Type B pancreatic cell (in vitro differentiated cells): ENCODE results near the gene NDUFS6. TPM values are rescaled to one million over a fixed set of nuclear protein-coding genes. Genes with fewer than 3 reads are reported as not detected.

Source experiments
- DNase-seq: peaks from one replicate; pipeline ENCODE4 v3.0.0; 2021; ENCODE audit warnings: mixed read lengths; ENCODE audit not compliant: unreplicated experiment; ENCODE audit errors: extremely low spot score
- H3K27ac Mint-ChIP-seq: 2 replicates; pipeline ENCODE4 v1.8.0; 2021; ENCODE audit warnings: mild to moderate bottlenecking, mixed read lengths
- H3K27me3 Mint-ChIP-seq: 2 replicates; pipeline ENCODE4 v1.8.0; 2021; ENCODE audit warnings: mixed read lengths
- H3K36me3 Mint-ChIP-seq: 2 replicates; pipeline ENCODE4 v1.8.0; 2021; ENCODE audit warnings: mixed read lengths
- H3K4me1 Mint-ChIP-seq: one replicate; pipeline ENCODE4 v1.8.0; 2021; ENCODE audit warnings: mixed read lengths; ENCODE audit not compliant: unreplicated experiment
- H3K4me3 Mint-ChIP-seq: 2 replicates; pipeline ENCODE4 v1.8.0; 2021; ENCODE audit warnings: mild to moderate bottlenecking, mixed read lengths
- H3K9me3 Mint-ChIP-seq: 2 replicates; pipeline ENCODE4 v1.8.0; 2021; ENCODE audit warnings: mixed read lengths
- total RNA-seq: library from RNA; stranded (reverse); gene quantifications from 2 replicates; pipeline ENCODE4 v1.2.1, GENCODE V29; 2021; ENCODE audit warnings: low replicate concordance
- TF ChIP-seq, protein P1 (sequence below): fragments of 200-600 bp; sonication (generic); conservative IDR thresholded peaks from 2 replicates; pipeline ENCODE4 v1.5.0; 2021; ENCODE audit warnings: antibody characterized with exemption, mild to moderate bottlenecking

Gene NDUFS6
- total RNA-seq, 1 donor from 2014 or later = 37.7 TPM

GRCh38 chr5:1834022-1834551, 32.9 kb downstream of the NDUFS6 start:
- no peak overlapping the region for H3K4me3 Mint-ChIP-seq
- TF ChIP-seq, protein P1, sequence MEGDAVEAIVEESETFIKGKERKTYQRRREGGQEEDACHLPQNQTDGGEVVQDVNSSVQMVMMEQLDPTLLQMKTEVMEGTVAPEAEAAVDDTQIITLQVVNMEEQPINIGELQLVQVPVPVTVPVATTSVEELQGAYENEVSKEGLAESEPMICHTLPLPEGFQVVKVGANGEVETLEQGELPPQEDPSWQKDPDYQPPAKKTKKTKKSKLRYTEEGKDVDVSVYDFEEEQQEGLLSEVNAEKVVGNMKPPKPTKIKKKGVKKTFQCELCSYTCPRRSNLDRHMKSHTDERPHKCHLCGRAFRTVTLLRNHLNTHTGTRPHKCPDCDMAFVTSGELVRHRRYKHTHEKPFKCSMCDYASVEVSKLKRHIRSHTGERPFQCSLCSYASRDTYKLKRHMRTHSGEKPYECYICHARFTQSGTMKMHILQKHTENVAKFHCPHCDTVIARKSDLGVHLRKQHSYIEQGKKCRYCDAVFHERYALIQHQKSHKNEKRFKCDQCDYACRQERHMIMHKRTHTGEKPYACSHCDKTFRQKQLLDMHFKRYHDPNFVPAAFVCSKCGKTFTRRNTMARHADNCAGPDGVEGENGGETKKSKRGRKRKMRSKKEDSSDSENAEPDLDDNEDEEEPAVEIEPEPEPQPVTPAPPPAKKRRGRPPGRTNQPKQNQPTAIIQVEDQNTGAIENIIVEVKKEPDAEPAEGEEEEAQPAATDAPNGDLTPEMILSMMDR = no peak
- H3K27ac Mint-ChIP-seq = no peak overlapping the region
- peaks cover 8% of the 10 kb centered on the region for H3K4me1 Mint-ChIP-seq
- no peak for DNase-seq
- H3K9me3 Mint-ChIP-seq = no peaks in the 10 kb centered on the region
- H3K36me3 Mint-ChIP-seq = no peaks in the 10 kb centered on the region
- peaks cover 41% of the 10 kb centered on the region for H3K27me3 Mint-ChIP-seq

DNA sequence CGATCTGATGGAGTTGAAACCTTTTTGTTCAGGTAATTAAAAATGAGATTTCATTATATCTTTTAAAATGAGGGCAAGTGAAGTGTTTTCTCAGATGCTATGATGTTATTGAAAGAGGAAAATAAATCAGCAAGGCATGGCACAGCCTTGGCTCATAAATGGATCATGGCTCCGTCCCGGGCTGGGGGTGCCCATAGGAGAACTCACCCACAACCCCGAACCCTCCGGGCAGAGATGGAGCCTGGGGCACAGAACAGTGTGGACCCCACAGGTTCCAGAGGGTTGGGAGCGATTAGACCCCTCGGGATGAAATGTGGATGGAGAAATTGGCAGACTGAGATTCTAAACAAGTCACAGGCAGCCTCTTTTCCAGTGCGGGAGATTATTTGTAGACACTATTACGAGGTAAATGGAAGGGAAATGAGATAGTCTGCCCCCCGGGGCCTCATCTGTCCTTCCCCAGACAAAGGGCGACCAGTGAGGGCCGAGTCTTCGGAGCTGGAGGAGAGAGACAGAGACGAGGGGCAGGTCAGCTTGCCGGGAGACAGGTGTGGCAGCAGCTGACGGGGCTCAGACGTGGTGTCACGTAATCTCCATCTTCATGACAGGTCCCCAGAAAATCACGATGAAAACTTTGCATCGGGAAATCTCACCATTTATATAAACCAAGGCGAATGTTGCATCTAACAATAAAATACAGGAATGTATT, 33.7 kb downstream of the NDUFS6 start:
- Mint-ChIP-seq H3K9me3 (no peaks in the 10 kb centered on the region), H3K36me3 (no peaks in the 10 kb centered on the region), H3K4me3 (no peak overlapping the region), H3K27me3 (peaks cover 46% of the 10 kb centered on the region), H3K27ac (no peak overlapping the region), H3K4me1 (peaks cover 8% of the 10 kb centered on the region)
- no peak for DNase-seq
- TF ChIP-seq, protein P1 = no peak

- TF ChIP-seq, protein P1 = no peak
- Mint-ChIP-seq H3K36me3 (no peaks in the 10 kb centered on the region), H3K9me3 (no peaks in the 10 kb centered on the region), H3K27ac (no peak overlapping the region), H3K4me3 (no peak overlapping the region), H3K27me3 (peaks cover 47% of the 10 kb centered on the region), H3K4me1 (peaks cover 8% of the 10 kb centered on the region)
- DNase-seq = no peak
Measured at GRCh38 chr5:1835431-1835830, 34.2 kb downstream of the NDUFS6 start.

DNA sequence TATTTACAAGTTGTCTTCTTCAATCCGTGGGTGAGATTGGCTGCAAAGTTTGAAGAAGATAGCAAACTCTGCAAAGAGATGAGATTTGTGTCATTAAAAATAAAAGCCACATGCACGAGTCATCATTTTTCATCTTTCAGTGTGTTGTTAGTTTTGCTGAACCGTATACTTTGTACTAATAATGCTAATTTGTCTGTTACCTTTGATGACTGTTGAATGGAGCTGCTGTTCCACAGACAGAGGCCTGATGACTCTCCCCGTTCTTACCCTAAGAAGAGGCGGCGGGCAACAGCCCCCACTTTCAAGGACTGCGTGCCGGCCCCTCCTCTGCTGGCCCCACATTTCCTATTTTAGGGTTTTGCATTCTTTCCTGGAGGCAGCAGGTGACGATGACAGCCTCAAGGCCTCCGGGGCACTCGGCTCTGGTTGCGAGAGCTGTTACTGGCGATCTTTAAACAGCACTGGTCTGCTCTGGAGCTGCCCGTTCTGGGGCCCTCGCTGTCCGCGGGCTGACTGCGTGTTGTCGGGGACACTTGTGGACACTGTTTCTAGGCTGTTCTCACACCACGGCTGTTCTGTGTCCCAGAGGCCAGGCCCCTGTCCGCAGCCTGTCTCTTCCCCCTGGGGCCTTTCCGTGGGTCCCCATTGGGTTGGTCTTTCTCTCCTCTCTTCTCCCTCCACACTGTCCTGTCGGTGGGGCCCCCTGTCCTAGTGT, 35.1 kb downstream of the NDUFS6 start:
- Mint-ChIP-seq H3K4me1 (peaks cover 10% of the 10 kb centered on the region), H3K4me3 (no peak overlapping the region), H3K36me3 (no peaks in the 10 kb centered on the region), H3K27me3 (peaks cover 51% of the 10 kb centered on the region), H3K9me3 (no peaks in the 10 kb centered on the region), H3K27ac (no peak overlapping the region)
- DNase-seq = no peak
- TF ChIP-seq, protein P1 = no peak

DNA sequence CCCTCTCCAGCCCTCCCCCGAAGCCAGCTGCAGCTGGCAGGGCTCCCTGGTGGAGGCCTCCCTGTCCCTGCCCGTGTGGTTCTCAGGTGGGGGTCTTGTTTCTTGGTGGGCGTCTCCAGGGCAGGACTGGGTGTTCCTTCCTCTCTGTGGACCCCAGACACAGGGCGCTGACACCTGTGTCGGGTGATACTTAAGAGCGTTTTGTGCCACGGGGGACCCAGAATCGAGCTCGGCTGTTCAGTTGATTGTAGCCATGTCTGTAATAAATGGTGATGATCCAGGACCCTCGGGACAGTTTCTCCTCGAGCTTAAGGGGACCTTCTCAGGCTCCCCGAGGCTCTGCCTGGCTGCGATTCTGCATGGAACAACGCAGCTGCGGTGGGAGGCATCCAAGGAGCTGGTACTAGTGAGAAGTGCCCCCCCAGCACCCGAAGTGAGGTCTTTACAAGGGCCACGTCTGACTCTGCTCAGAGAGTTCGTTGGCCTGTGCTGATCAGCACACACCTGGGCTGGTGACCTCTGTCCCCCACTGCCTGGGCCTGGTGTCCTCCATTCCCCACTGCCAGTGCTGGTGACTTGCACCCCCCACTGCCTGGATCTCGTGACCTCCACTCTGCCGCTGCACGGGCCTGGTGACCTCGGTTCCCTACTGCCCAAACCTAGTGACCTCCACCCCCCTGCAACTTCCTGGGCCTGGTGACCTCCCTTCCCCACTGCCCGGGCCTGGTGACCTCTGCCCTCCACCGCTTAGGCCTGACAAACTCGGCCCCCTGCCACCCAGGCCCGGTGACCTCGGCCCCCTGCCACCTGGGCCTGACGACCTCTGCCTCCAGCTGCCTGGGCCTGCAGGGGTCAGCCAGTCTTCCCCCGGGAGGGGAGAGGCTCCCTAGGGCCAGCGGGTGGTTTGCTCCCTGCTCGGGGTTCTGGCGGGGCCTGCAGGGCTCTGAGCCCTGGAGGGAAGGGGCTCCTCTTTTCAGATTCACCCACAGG, 36.0 kb downstream of the NDUFS6 start:
- TF ChIP-seq, protein P1 = no peak

More for the DNA sequence above, 36.0 kb downstream of the NDUFS6 start:
- DNase-seq = no peak
- Mint-ChIP-seq H3K36me3 (no peaks in the 10 kb centered on the region), H3K27me3 (peaks cover 53% of the 10 kb centered on the region), H3K4me3 (no peak overlapping the region), H3K4me1 (peaks cover 13% of the 10 kb centered on the region), H3K9me3 (no peaks in the 10 kb centered on the region), H3K27ac (no peak overlapping the region)
